GM12864 (cell line): ENCODE measurements around the gene DHX32.

ENCODE experiments used
- DNase-seq: peaks from one replicate; pipeline ENCODE4 v3.0.0-alpha.2; 2011; ENCODE audit warnings: low read depth
- H3K4me3 ChIP-seq: 2 replicates; pipeline ENCODE4 v1.5.1; 2011; ENCODE audit warnings: mild to moderate bottlenecking, low read depth, low read length, control low read depth
- TF ChIP-seq, protein P1 (sequence below): IDR thresholded peaks from 2 replicates; pipeline ENCODE4 v1.5.1; 2011; ENCODE audit warnings: low read depth, mild to moderate bottlenecking, moderate library complexity, low read length, control low read depth, inconsistent platforms; ENCODE audit errors: missing control alignments

DHX32 gene

GRCh38 chr10:125817337-125817946 lies 63.6 kb downstream of the DHX32 start:
- TF ChIP-seq, protein P1, sequence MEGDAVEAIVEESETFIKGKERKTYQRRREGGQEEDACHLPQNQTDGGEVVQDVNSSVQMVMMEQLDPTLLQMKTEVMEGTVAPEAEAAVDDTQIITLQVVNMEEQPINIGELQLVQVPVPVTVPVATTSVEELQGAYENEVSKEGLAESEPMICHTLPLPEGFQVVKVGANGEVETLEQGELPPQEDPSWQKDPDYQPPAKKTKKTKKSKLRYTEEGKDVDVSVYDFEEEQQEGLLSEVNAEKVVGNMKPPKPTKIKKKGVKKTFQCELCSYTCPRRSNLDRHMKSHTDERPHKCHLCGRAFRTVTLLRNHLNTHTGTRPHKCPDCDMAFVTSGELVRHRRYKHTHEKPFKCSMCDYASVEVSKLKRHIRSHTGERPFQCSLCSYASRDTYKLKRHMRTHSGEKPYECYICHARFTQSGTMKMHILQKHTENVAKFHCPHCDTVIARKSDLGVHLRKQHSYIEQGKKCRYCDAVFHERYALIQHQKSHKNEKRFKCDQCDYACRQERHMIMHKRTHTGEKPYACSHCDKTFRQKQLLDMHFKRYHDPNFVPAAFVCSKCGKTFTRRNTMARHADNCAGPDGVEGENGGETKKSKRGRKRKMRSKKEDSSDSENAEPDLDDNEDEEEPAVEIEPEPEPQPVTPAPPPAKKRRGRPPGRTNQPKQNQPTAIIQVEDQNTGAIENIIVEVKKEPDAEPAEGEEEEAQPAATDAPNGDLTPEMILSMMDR: no peak
- H3K4me3 ChIP-seq: no peak overlapping the region
- no peak for DNase-seq

GRCh38 chr10:125816548-125816947 lies 64.5 kb downstream of the DHX32 start:
- TF ChIP-seq, protein P1: no peak
- H3K4me3 ChIP-seq: no peak overlapping the region
- no peak for DNase-seq

GRCh38 chr10:125815764-125816163 lies 65.3 kb downstream of the DHX32 start:
- TF ChIP-seq, protein P1: no peak
- no peak overlapping the region for H3K4me3 ChIP-seq
- no peak for DNase-seq

- DNase-seq: no peak
- TF ChIP-seq, protein P1: no peak
- H3K4me3 ChIP-seq: no peak overlapping the region
Measured at GRCh38 chr10:125812128-125812750, 68.9 kb downstream of the DHX32 start.

GRCh38 chr10:125811251-125811650 lies 69.8 kb downstream of the DHX32 start:
- TF ChIP-seq, protein P1: no peak
- no peak for DNase-seq

DNA sequence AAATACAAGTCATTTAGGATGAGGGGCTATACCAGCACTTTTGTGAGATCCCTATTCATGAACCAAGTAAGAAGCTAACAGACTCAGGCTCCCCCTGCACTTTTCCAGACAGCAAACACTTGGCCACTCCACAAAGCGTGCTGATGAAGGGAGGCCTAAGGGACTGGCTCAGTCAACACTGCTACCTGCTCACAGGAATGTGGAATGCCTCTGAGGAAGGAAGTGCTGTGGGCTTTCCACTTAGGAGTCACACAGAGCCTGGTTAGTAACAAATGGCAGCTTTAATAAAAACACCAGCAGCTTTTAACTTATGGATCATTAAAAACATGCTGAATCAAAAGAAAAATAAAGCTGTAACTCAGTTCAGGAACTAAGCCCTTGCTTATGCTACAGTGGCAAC lies 73.0 kb downstream of the DHX32 start:
- TF ChIP-seq, protein P1: no peak
- no peak for DNase-seq
- no peak overlapping the region for H3K4me3 ChIP-seq

More at GRCh38 chr10:125811251-125811650, 69.8 kb downstream of the DHX32 start:
- H3K4me3 ChIP-seq: no peak overlapping the region

GRCh38 chr10:125802739-125803138 lies 78.4 kb downstream of the DHX32 start:
- TF ChIP-seq, protein P1: no peak
- DNase-seq: no peak
- H3K4me3 ChIP-seq: no peak overlapping the region
